Occipital lobe (tissue), 2 donors: Measurements from ENCODE around the gene RRM2. TPM values are rescaled to one million over a fixed set of nuclear protein-coding genes. Genes with fewer than 3 reads are reported as not detected.

Source experiments
- DNase-seq: peaks from one replicate; lab custom pipeline; 2025; lab: John Stamatoyannopoulos, UW
- total RNA-seq: library from RNA; depleted of rRNA; stranded (reverse); fragments of >200 nt; gene quantifications from one replicate; pipeline ENCODE4 v1.2.3, GENCODE V29; 2014

The RRM2 gene
- total RNA-seq, 1 donor from 2014 or later = 4.8 TPM

- DNase-seq = no peak
Measured at GRCh38 chr2:10151462-10151861, 28.9 kb downstream of the RRM2 start.

- no peak for DNase-seq
Measured at GRCh38 chr2:10157293-10157692, 34.8 kb downstream of the RRM2 start.

- DNase-seq = no peak
Measured at GRCh38 chr2:10158681-10159080, 36.1 kb downstream of the RRM2 start.

GRCh38 chr2:10159086-10159485, 36.5 kb downstream of the RRM2 start:
- DNase-seq = no peak

GRCh38 chr2:10159581-10160131, 37.1 kb downstream of the RRM2 start:
- no peak for DNase-seq

- DNase-seq = no peak
Measured at GRCh38 chr2:10160203-10160955, 37.8 kb downstream of the RRM2 start.

GRCh38 chr2:10161206-10161931, 38.8 kb downstream of the RRM2 start:
- no peak for DNase-seq

GRCh38 chr2:10161961-10162441, 39.5 kb downstream of the RRM2 start:
- peak; percentile 39 for DNase-seq

GRCh38 chr2:10162586-10163497, 40.3 kb downstream of the RRM2 start:
- DNase-seq = no peak

GRCh38 chr2:10163498-10164486, 41.3 kb downstream of the RRM2 start:
- no peak for DNase-seq

GRCh38 chr2:10164601-10165000, 42.1 kb downstream of the RRM2 start:
- no peak for DNase-seq

GRCh38 chr2:10165282-10165681, 42.7 kb downstream of the RRM2 start:
- DNase-seq = no peak

- DNase-seq = no peak
Measured at GRCh38 chr2:10165861-10166675, 43.5 kb downstream of the RRM2 start.

- no peak for DNase-seq
Measured at GRCh38 chr2:10166676-10167292, 44.2 kb downstream of the RRM2 start.

GRCh38 chr2:10167316-10167715, 44.8 kb downstream of the RRM2 start:
- no peak for DNase-seq

GRCh38 chr2:10168221-10168620, 45.7 kb downstream of the RRM2 start:
- no peak for DNase-seq

GRCh38 chr2:10169053-10169578, 46.6 kb downstream of the RRM2 start:
- DNase-seq = no peak

- no peak for DNase-seq
Measured at GRCh38 chr2:10169581-10169980, 47.0 kb downstream of the RRM2 start.

GRCh38 chr2:10170256-10170655, 47.7 kb downstream of the RRM2 start:
- DNase-seq = no peak
